CD4-positive, alpha-beta T cell treated with Interleukin-2 at 100 ng/mL for 4 hours (primary cell): ENCODE data around the gene ZNF331.

Experiments used
- DNase-seq: peaks from one replicate; pipeline ENCODE4 v3.0.0-alpha.2; 2020; ENCODE audit warnings: low spot score

The ZNF331 gene

GRCh38 chr19:53571339-53571738, 33.4 kb downstream of the ZNF331 start:
- DNase-seq: no peak

GRCh38 chr19:53576941-53577653, 39.2 kb downstream of the ZNF331 start:
- no peak for DNase-seq

GRCh38 chr19:53577968-53578367, 40.0 kb downstream of the ZNF331 start:
- DNase-seq: no peak

GRCh38 chr19:53579518-53579917, 41.6 kb downstream of the ZNF331 start:
- DNase-seq: no peak

- no peak for DNase-seq
Observed at GRCh38 chr19:53580871-53581835, 43.2 kb downstream of the ZNF331 start.

GRCh38 chr19:53581871-53582279, 43.9 kb downstream of the ZNF331 start:
- DNase-seq: no peak

- DNase-seq: no peak
Observed at GRCh38 chr19:53583181-53583580, 45.2 kb downstream of the ZNF331 start.

GRCh38 chr19:53586277-53586691, 48.3 kb downstream of the ZNF331 start:
- no peak for DNase-seq

- DNase-seq: no peak
Observed at GRCh38 chr19:53594811-53595509, 57.0 kb downstream of the ZNF331 start.

- DNase-seq: no peak
Observed at GRCh38 chr19:53595510-53595867, 57.5 kb downstream of the ZNF331 start.

GRCh38 chr19:53596056-53596455, 58.1 kb downstream of the ZNF331 start:
- DNase-seq: no peak

GRCh38 chr19:53597023-53597422, 59.1 kb downstream of the ZNF331 start:
- no peak for DNase-seq

GRCh38 chr19:53598361-53598760, 60.4 kb downstream of the ZNF331 start:
- DNase-seq: no peak

GRCh38 chr19:53600217-53600616, 62.3 kb downstream of the ZNF331 start:
- DNase-seq: no peak

GRCh38 chr19:53606031-53606430, 68.1 kb downstream of the ZNF331 start:
- no peak for DNase-seq

- DNase-seq: no peak
Observed at GRCh38 chr19:53608381-53608780, 70.4 kb downstream of the ZNF331 start.

- no peak for DNase-seq
Observed at GRCh38 chr19:53612762-53613526, 75.0 kb downstream of the ZNF331 start.

- DNase-seq: no peak
Observed at GRCh38 chr19:53621885-53622740, 84.2 kb downstream of the ZNF331 start.

GRCh38 chr19:53624771-53625545, 87.0 kb downstream of the ZNF331 start:
- DNase-seq: no peak

- no peak for DNase-seq
Observed at GRCh38 chr19:53626486-53626885, 88.5 kb downstream of the ZNF331 start.
